Kidney (tissue), 14 donors: ENCODE results near the gene RRP7A. TPM values are rescaled to one million over a fixed set of nuclear protein-coding genes. Genes with fewer than 3 reads are reported as not detected.
"Not testable (repeated sequence)": the region's sequence is repeated elsewhere in the genome, so short reads cannot be mapped to it uniquely, and the experiment has no call there.

Experiments
- DNase-seq, 5 donors: peaks; one replicate each; pipeline ENCODE4 v3.0.0-alpha.2; 2013 to 2020
- FAIRE-seq: peaks from 2 replicates; lab custom pipeline; 2012; peaks lifted over from hg19 to GRCh38; lab: Jason Lieb, UNC
- H3K27ac ChIP-seq, 2 donors: one replicate each; pipeline ENCODE4 v1.7.0; 2013; ENCODE audit warnings: low read depth in 2 of 2, low read length in 2 of 2, inconsistent platforms in 1 of 2
- H3K27me3 ChIP-seq: one replicate; pipeline ENCODE4 v1.7.1; 2013; ENCODE audit warnings: low read length, inconsistent platforms; ENCODE audit not compliant: control insufficient read depth, insufficient read depth
- H3K36me3 ChIP-seq, 3 donors: one replicate each; pipeline versions ENCODE4 v1.7.0 to v1.7.1; 2013; ENCODE audit warnings: low read length in 3 of 3, control low read depth in 1 of 3, inconsistent platforms in 1 of 3; ENCODE audit not compliant: insufficient read depth in 3 of 3, control insufficient read depth in 2 of 3
- H3K4me1 ChIP-seq, 3 donors: one replicate each; pipeline versions ENCODE4 v1.7.0 to v1.7.1; 2013; ENCODE audit warnings: low read length in 3 of 3, inconsistent platforms in 1 of 3, low read depth in 1 of 3; ENCODE audit not compliant: control insufficient read depth in 2 of 3, insufficient read depth in 2 of 3
- H3K4me3 ChIP-seq, 3 donors: one replicate each; pipeline versions ENCODE4 v1.7.0 to v1.8.1; 2013; ENCODE audit warnings: low read length in 3 of 3, control low read depth in 1 of 3, inconsistent platforms in 1 of 3
- H3K9ac ChIP-seq, 3 donors: one replicate each; pipeline versions ENCODE4 v1.7.0 to v1.7.1; 2013; ENCODE audit warnings: low read length in 3 of 3, control low read depth in 1 of 3, inconsistent platforms in 1 of 3
- H3K9me3 ChIP-seq, 3 donors: one replicate each; pipeline versions ENCODE4 v1.7.0 to v1.7.1; 2013; ENCODE audit warnings: low read length in 3 of 3, control low read depth in 1 of 3, inconsistent platforms in 1 of 3; ENCODE audit not compliant: control insufficient read depth in 2 of 3, insufficient read depth in 1 of 3
- intact Hi-C: fragments of 100-400 bp; cut with DNase I; formaldehyde crosslinking; loops from one replicate; pipeline ENCODE4 v1.11.1; 2022
- polyA plus RNA-seq: library from polyadenylated mRNA; stranded (reverse); fragments of 350-450 nt; fragmentation: Illumina TruSeq; extraction: RNeasy Lipid Tissue Mini Kit (QIAGEN cat#74804); gene quantifications from one replicate; pipeline ENCODE4 v1.2.3, GENCODE V29; 2014; ENCODE audit warnings: low read depth, low replicate concordance; ENCODE audit not compliant: insufficient read depth
- total RNA-seq: library from RNA; stranded (reverse); fragmentation: NEBNext Ultra II Directional; extraction: Animal tissue kit (Norgen Biotek cat#: 25700); gene quantifications from one replicate; pipeline ENCODE4 v1.2.1, GENCODE V29; 2021
- TF ChIP-seq, protein P1 (sequence below): IDR thresholded peaks from 3 replicates; pipeline ENCODE4 v1.5.1; 2012; ENCODE audit warnings: mild to moderate bottlenecking, moderate library complexity, borderline replicate concordance; ENCODE audit not compliant: insufficient read depth; ENCODE audit errors: extremely low read depth
- donor health status: control.
- donor health status: control.
- donor health status: control.
- donor health status: control.
- donor health status: control.
- donor health status: DM: yes; HTN: yes; CAD: no.
- donor health status: Normal renal cell carcinoma (clear cell type).

The RRP7A gene
- total and polyA plus RNA-seq, 2 donors from 2014 or later, result 26.3 to 35.2 TPM

DNA sequence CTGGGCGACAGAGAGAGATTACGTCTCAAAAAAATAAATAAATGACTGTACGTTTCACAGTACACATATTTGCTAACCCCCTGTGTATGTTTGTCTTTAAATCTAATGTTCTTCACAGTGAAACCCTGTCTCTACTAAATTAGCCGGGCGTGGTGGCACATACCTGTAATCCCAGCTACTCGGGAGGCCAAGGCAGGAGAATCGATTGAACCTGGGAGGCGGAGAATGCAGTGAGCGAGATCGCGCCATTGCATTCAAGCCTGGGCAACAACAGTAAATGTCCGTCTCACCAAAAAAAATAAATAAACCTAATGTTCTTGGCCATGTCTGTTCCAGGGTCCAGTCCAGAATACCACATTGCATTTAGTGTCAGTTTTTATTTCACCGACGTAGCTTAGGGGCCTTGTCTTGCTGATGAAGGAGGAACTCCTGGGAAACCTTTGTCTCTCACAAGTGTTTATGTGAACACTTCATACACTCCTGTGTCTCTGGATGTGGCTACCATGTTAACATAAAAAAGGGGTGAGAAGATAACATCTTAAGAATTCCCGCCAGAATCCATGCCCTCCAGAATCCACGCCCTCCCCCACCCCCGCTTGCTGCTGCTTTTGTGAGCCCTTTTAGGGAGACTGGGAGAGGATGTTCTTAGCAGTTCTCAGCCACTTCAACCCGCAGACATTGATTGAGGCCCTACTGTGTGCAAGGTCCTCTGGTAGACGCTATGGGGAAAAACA lies 29.2 kb upstream of the RRP7A start:
- H3K9ac ChIP-seq, result no peak overlapping the region
- H3K36me3 ChIP-seq, result no peaks in the 10 kb centered on the region
- TF ChIP-seq, protein P1, sequence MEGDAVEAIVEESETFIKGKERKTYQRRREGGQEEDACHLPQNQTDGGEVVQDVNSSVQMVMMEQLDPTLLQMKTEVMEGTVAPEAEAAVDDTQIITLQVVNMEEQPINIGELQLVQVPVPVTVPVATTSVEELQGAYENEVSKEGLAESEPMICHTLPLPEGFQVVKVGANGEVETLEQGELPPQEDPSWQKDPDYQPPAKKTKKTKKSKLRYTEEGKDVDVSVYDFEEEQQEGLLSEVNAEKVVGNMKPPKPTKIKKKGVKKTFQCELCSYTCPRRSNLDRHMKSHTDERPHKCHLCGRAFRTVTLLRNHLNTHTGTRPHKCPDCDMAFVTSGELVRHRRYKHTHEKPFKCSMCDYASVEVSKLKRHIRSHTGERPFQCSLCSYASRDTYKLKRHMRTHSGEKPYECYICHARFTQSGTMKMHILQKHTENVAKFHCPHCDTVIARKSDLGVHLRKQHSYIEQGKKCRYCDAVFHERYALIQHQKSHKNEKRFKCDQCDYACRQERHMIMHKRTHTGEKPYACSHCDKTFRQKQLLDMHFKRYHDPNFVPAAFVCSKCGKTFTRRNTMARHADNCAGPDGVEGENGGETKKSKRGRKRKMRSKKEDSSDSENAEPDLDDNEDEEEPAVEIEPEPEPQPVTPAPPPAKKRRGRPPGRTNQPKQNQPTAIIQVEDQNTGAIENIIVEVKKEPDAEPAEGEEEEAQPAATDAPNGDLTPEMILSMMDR, result no peak
- DNase-seq (no peak), FAIRE-seq (no peak)
- no peaks in the 10 kb centered on the region for H3K27me3 ChIP-seq
- no peaks in the 10 kb centered on the region for H3K4me1 ChIP-seq
- intact Hi-C loops, result no loop called here
- H3K27ac ChIP-seq, result no peak overlapping the region
- H3K9me3 ChIP-seq, result no peaks in the 10 kb centered on the region
- H3K4me3 ChIP-seq, result no peak overlapping the region

DNA sequence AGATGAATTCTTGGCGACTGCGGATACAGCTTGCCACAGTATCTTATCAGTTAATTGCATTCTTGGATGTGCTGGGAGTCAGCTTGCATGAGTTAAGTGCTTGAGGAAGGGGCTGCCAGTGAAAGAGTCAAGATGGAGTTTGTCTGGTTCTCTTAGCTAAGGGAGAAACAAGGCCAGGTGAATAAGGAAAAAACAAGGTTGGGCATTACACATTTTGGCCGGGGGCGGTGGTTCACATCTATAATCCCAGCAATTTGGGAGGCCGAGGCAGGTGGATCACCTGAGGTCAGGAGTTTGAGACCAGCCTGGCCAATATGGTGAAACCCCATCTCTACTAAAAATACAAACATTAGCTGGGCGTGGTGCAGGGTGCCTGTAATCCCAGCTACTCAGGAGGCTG lies 28.5 kb upstream of the RRP7A start:
- H3K9me3 ChIP-seq, H3K4me3 ChIP-seq, H3K36me3 ChIP-seq, H3K4me1 ChIP-seq, FAIRE-seq, H3K9ac ChIP-seq, DNase-seq, H3K27ac ChIP-seq, intact Hi-C loops, H3K27me3 ChIP-seq: not testable (repeated sequence)

DNA sequence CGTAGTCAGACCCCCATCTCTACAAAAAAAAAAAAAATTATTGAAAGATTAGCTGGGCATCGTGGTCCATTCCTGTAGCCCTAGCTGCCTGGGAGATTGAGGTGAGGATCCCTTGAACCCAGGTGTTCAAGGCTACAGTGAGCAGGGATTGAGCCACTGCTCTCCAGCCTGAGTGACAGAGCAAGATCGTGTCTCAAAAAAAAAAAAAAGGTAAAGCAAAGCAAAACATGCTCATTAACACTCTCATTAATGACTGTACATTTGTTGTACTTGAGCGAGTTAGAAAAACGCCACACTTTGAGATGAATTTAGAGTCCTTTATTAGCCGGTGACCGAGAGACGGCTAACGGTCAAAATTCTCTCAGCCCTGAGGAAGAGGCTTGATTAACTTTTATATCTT lies 28.0 kb upstream of the RRP7A start:
- intact Hi-C loops, result no loop called here
- TF ChIP-seq, protein P1, result no peak
- H3K27ac ChIP-seq, result no peak overlapping the region
- FAIRE-seq (no peak), DNase-seq (no peak)
- H3K9ac ChIP-seq, result no peak overlapping the region
- H3K36me3 ChIP-seq, result no peaks in the 10 kb centered on the region
- no peak overlapping the region for H3K4me3 ChIP-seq
- H3K9me3 ChIP-seq, result no peaks in the 10 kb centered on the region
- no peaks in the 10 kb centered on the region for H3K27me3 ChIP-seq
- no peaks in the 10 kb centered on the region for H3K4me1 ChIP-seq

DNA sequence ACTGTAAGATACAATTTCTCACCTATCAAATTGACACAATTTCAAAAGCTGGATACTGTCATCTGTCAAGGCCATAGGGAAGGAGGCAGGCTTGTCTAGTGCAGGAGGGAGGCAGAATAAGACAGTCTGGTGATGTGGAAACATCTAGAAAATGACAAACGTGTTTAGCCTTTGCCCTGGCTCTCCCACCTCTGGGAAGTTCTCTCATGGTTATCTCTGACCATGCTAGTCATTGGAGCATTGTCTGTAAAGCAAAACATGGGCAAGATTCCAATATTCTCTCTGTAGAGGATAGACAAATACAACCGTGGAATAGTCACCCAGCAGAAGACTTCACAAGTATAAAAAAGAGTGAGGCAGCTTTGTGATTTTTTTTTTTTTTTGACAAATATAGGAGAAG lies 25.1 kb upstream of the RRP7A start:
- intact Hi-C loops, result no loop called here
- H3K9me3 ChIP-seq, result no peaks in the 10 kb centered on the region
- H3K4me3 ChIP-seq, result no peak overlapping the region
- no peak overlapping the region for H3K9ac ChIP-seq
- H3K27ac ChIP-seq, result no peak overlapping the region
- TF ChIP-seq, protein P1, result no peak
- no peaks in the 10 kb centered on the region for H3K36me3 ChIP-seq
- no peaks in the 10 kb centered on the region for H3K4me1 ChIP-seq
- FAIRE-seq, result no peak
- no peaks in the 10 kb centered on the region for H3K27me3 ChIP-seq
- DNase-seq, result no peak

DNA sequence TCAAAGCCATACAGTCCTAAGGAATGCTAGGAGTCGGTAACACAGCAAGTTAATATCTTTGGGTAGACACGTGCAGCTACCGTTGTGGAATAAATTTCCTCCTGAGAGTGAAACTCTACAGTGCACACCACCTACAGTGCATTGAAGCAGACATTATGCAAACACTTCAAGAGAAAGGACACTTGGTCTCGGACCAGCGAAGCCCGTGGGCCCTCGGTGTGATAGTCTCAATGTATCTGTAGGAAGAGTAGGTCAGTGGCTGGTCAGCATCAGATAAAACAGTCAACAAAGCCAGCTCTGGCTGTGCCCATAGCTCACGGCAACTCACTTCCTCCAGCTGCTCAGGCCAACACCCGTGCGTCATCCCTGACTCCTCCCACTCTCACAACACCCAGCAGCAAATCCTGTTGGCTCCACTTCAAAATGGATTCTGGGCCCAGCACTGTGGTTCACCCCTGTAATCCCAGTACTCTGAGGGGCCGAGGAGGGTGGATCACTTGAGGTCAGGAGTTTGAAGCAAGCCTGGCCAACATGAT lies 19.7 kb upstream of the RRP7A start:
- H3K9me3 ChIP-seq, H3K9ac ChIP-seq, H3K4me1 ChIP-seq, DNase-seq, H3K27ac ChIP-seq, H3K4me3 ChIP-seq, H3K36me3 ChIP-seq, intact Hi-C loops, FAIRE-seq, H3K27me3 ChIP-seq: not testable (repeated sequence)

DNA sequence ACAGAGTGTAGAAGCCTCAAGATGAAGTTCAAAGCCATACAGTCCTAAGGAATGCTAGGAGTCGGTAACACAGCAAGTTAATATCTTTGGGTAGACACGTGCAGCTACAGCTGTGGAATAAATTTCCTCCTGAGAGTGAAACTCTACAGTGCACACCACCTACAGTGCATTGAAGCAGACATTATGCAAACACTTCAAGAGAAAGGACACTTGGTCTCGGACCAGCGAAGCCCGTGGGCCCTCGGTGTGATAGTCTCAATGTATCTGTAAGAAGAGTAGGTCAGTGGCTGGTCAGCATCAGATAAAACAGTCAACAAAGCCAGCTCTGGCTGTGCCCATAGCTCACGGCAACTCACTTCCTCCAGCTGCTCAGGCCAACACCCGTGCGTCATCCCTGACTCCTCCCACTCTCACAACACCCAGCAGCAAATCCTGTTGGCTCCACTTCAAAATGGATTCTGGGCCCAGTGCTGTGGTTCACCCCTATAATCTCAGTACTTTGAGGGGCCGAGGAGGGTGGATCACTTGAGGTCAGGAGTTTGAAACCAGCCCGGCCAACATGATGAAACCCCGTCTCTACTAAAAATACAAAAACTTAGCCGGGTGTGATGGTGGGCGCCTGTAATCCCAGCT lies 17.7 kb upstream of the RRP7A start:
- DNase-seq, H3K27me3 ChIP-seq, H3K4me3 ChIP-seq, H3K9me3 ChIP-seq, H3K27ac ChIP-seq, H3K36me3 ChIP-seq, H3K9ac ChIP-seq, FAIRE-seq, intact Hi-C loops, H3K4me1 ChIP-seq: not testable (repeated sequence)
